Activated T-helper 1 cell treated with anti-CD3 and anti-CD28 coated beads, Interleukin-12 subunit alpha, Interleukin-12 subunit beta, Interleukin-2, Interleukin-4 antibody, amounts not matched to agents 30 ng/mL and 10 ng/mL and 1 ng/mL, durations not matched to agents 14 hours and 24 hours and 36 hours (primary cell): ENCODE measurements around the gene GPSM3. TPM values are rescaled to one million over a fixed set of nuclear protein-coding genes. Genes with fewer than 3 reads are reported as not detected.

Experiments
- DNase-seq: peaks from one replicate; pipeline ENCODE4 v3.0.0; 2021; ENCODE audit warnings: low spot score
- H3K27ac Mint-ChIP-seq: one replicate; pipeline ENCODE4 v1.8.0; 2021; ENCODE audit warnings: mild to moderate bottlenecking, mixed read lengths
- H3K27me3 Mint-ChIP-seq: one replicate; pipeline ENCODE4 v1.8.0; 2022; ENCODE audit warnings: mild to moderate bottlenecking, moderate library complexity, mixed read lengths; ENCODE audit not compliant: insufficient read depth
- H3K36me3 Mint-ChIP-seq: one replicate; pipeline ENCODE4 v1.8.0; 2021; ENCODE audit warnings: low read depth, mixed read lengths
- H3K4me1 Mint-ChIP-seq: one replicate; pipeline ENCODE4 v1.8.0; 2021; ENCODE audit warnings: low read depth, mixed read lengths
- H3K4me3 Mint-ChIP-seq: one replicate; pipeline ENCODE4 v1.8.0; 2021; ENCODE audit warnings: mild to moderate bottlenecking, moderate library complexity, mixed read lengths
- H3K9me3 Mint-ChIP-seq: one replicate; pipeline ENCODE4 v1.8.0; 2021; ENCODE audit warnings: mixed read lengths
- intact Hi-C: fragments of 100-400 bp; cut with micrococcal nuclease; formaldehyde crosslinking; loops from one replicate; pipeline ENCODE4 v1.15.1; 2024
- total RNA-seq: library from RNA; stranded (reverse); gene quantifications from 2 replicates; pipeline ENCODE4 v1.2.3, GENCODE V29; 2022

The GPSM3 gene
- total RNA-seq, 1 donor from 2014 or later = 84.7 TPM

- peaks cover 25% of the 10 kb centered on the region for H3K4me1 Mint-ChIP-seq
Observed at GRCh38 chr6:32171234-32171633, 21.2 kb downstream of the GPSM3 start.

GRCh38 chr6:32170294-32170693 is 22.1 kb downstream of the GPSM3 start:
- intact Hi-C loops = loop anchor here (10.0 kb wide), 1 partner anchor 1245 kb away; the partner anchor contains the start of genes CUTA and PHF1
- DNase-seq = no peak
- no peaks in the 10 kb centered on the region for H3K9me3 Mint-ChIP-seq
- H3K36me3 Mint-ChIP-seq = peaks cover 17% of the 10 kb centered on the region
- H3K27me3 Mint-ChIP-seq = no peaks in the 10 kb centered on the region
- peaks cover 21% of the 10 kb centered on the region for H3K4me1 Mint-ChIP-seq
- no peak overlapping the region for H3K4me3 Mint-ChIP-seq
- H3K27ac Mint-ChIP-seq = no peak overlapping the region

More at GRCh38 chr6:32171234-32171633, 21.2 kb downstream of the GPSM3 start:
- H3K36me3 Mint-ChIP-seq = peaks cover 17% of the 10 kb centered on the region
- H3K27me3 Mint-ChIP-seq = no peaks in the 10 kb centered on the region
- DNase-seq = no peak
- H3K4me3 Mint-ChIP-seq = no peak overlapping the region
- intact Hi-C loops = loop anchor here (10.0 kb wide), 1 partner anchor 1244 kb away; the partner anchor contains the start of genes CUTA and PHF1
- no peaks in the 10 kb centered on the region for H3K9me3 Mint-ChIP-seq
- no peak overlapping the region for H3K27ac Mint-ChIP-seq

- intact Hi-C loops = no loop called here
- no peaks in the 10 kb centered on the region for H3K9me3 Mint-ChIP-seq
- DNase-seq = no peak
- no peak overlapping the region for H3K4me3 Mint-ChIP-seq
- H3K36me3 Mint-ChIP-seq = peaks cover 17% of the 10 kb centered on the region
- H3K27ac Mint-ChIP-seq = no peak overlapping the region
- H3K4me1 Mint-ChIP-seq = peaks cover 17% of the 10 kb centered on the region
- no peaks in the 10 kb centered on the region for H3K27me3 Mint-ChIP-seq
Observed at GRCh38 chr6:32168807-32169591, 23.4 kb downstream of the GPSM3 start.

- H3K4me1 Mint-ChIP-seq = peaks cover 10% of the 10 kb centered on the region
- no peaks in the 10 kb centered on the region for H3K27me3 Mint-ChIP-seq
- H3K9me3 Mint-ChIP-seq = no peaks in the 10 kb centered on the region
- no peak for DNase-seq
- intact Hi-C loops = no loop called here
- no peak overlapping the region for H3K4me3 Mint-ChIP-seq
- H3K27ac Mint-ChIP-seq = no peak overlapping the region
- H3K36me3 Mint-ChIP-seq = peaks cover 17% of the 10 kb centered on the region
Observed at GRCh38 chr6:32168350-32168749, 24.1 kb downstream of the GPSM3 start.

GRCh38 chr6:32167761-32168262 is 24.6 kb downstream of the GPSM3 start:
- intact Hi-C loops = no loop called here

GRCh38 chr6:32167154-32167760 is 25.2 kb downstream of the GPSM3 start:
- Mint-ChIP-seq H3K4me3 (no peak overlapping the region), H3K4me1 (no peaks in the 10 kb centered on the region), H3K27ac (no peak overlapping the region), H3K36me3 (peaks cover 17% of the 10 kb centered on the region), H3K27me3 (no peaks in the 10 kb centered on the region), H3K9me3 (no peaks in the 10 kb centered on the region)
- no peak for DNase-seq
- intact Hi-C loops = no loop called here

More at GRCh38 chr6:32167761-32168262, 24.6 kb downstream of the GPSM3 start:
- H3K36me3 Mint-ChIP-seq = peaks cover 17% of the 10 kb centered on the region
- no peaks in the 10 kb centered on the region for H3K27me3 Mint-ChIP-seq
- H3K4me3 Mint-ChIP-seq = no peak overlapping the region
- no peaks in the 10 kb centered on the region for H3K9me3 Mint-ChIP-seq
- H3K4me1 Mint-ChIP-seq = peaks cover 5% of the 10 kb centered on the region
- no peak overlapping the region for H3K27ac Mint-ChIP-seq
- DNase-seq = no peak

- no peak for DNase-seq
- intact Hi-C loops = no loop called here
- Mint-ChIP-seq H3K9me3 (no peaks in the 10 kb centered on the region), H3K4me3 (no peak overlapping the region), H3K27ac (no peak overlapping the region), H3K27me3 (no peaks in the 10 kb centered on the region), H3K36me3 (peaks cover 17% of the 10 kb centered on the region), H3K4me1 (no peaks in the 10 kb centered on the region)
Observed at GRCh38 chr6:32166411-32167061, 25.9 kb downstream of the GPSM3 start.

- Mint-ChIP-seq H3K36me3 (peaks cover 7% of the 10 kb centered on the region), H3K4me3 (no peak within 1 kb of the TSS), H3K4me1 (no peaks in the 10 kb centered on the region), H3K27ac (peak within 1 kb of the TSS; percentile 10), H3K27me3 (no peaks in the 10 kb centered on the region), H3K9me3 (no peaks in the 10 kb centered on the region)
- intact Hi-C loops = no loop called here
- no peak for DNase-seq
Observed at GRCh38 chr6:32164295-32164694, 28.1 kb downstream of the GPSM3 start, which contains the start of gene EGFL8. Gene EGFL8, plus strand, starts transcription at chr6:32164595. Its CDS starts 1,571 bp downstream, at chr6:32166166.

GRCh38 chr6:32163559-32164258 is 28.7 kb downstream of the GPSM3 start:
- Mint-ChIP-seq H3K27me3 (no peaks in the 10 kb centered on the region), H3K9me3 (no peaks in the 10 kb centered on the region), H3K4me3 (no peak overlapping the region), H3K27ac (no peak overlapping the region), H3K36me3 (peaks cover 4% of the 10 kb centered on the region), H3K4me1 (no peaks in the 10 kb centered on the region)
- intact Hi-C loops = no loop called here
- DNase-seq = no peak

- Mint-ChIP-seq H3K4me1 (peaks cover 22% of the 10 kb centered on the region), H3K36me3 (peaks cover 15% of the 10 kb centered on the region), H3K4me3 (no peak overlapping the region), H3K27me3 (peaks cover 7% of the 10 kb centered on the region), H3K27ac (no peak overlapping the region), H3K9me3 (no peaks in the 10 kb centered on the region)
- no peak for DNase-seq
- intact Hi-C loops = no loop called here
Observed at GRCh38 chr6:32158052-32158451, 34.4 kb downstream of the GPSM3 start.

GRCh38 chr6:32156891-32157290 is 35.6 kb downstream of the GPSM3 start:
- Mint-ChIP-seq H3K4me3 (no peak overlapping the region), H3K4me1 (peaks cover 29% of the 10 kb centered on the region), H3K27ac (no peak overlapping the region), H3K9me3 (no peaks in the 10 kb centered on the region), H3K27me3 (peaks cover 18% of the 10 kb centered on the region), H3K36me3 (peaks cover 15% of the 10 kb centered on the region)
- intact Hi-C loops = no loop called here
- DNase-seq = no peak

GRCh38 chr6:32154514-32155161 is 37.8 kb downstream of the GPSM3 start:
- H3K9me3 Mint-ChIP-seq = no peaks in the 10 kb centered on the region
- peak overlapping the region; percentile 99 for H3K4me3 Mint-ChIP-seq
- peaks cover 19% of the 10 kb centered on the region for H3K36me3 Mint-ChIP-seq
- H3K27ac Mint-ChIP-seq = peak overlapping the region; percentile 86
- H3K27me3 Mint-ChIP-seq = peaks cover 32% of the 10 kb centered on the region
- intact Hi-C loops = loop anchor here (1.0 kb wide), 6 partner anchors 22 to 106 kb away; partner anchors contain the start of genes AGPAT1 and FKBPL
- DNase-seq = peak; percentile 58
- peaks cover 38% of the 10 kb centered on the region for H3K4me1 Mint-ChIP-seq
